GM21737 (cell line): Measurements from ENCODE around the gene NKTR.

ENCODE experiments used
- ATAC-seq: cut with Tn5 transposase; IDR thresholded peaks from one replicate; pipeline ENCODE4 v1.9.1; 2021; ENCODE audit warnings: mild to moderate bottlenecking, moderate library complexity; ENCODE audit not compliant: unreplicated experiment

NKTR gene

GRCh38 chr3:42647821-42648459, 47.5 kb downstream of the NKTR start:
- ATAC-seq, result no peak

- no peak for ATAC-seq
Observed at GRCh38 chr3:42649006-42649405, 48.5 kb downstream of the NKTR start.

GRCh38 chr3:42649783-42650182, 49.3 kb downstream of the NKTR start:
- ATAC-seq, result no peak

GRCh38 chr3:42651248-42652091, 51.0 kb downstream of the NKTR start:
- ATAC-seq, result no peak

- ATAC-seq, result peak; percentile 23
Observed at GRCh38 chr3:42652251-42652610, 51.7 kb downstream of the NKTR start.

GRCh38 chr3:42652611-42653302, 52.3 kb downstream of the NKTR start:
- ATAC-seq, result peak; percentile 64

GRCh38 chr3:42653303-42653559, 52.7 kb downstream of the NKTR start:
- no peak for ATAC-seq

GRCh38 chr3:42653560-42654330, 53.3 kb downstream of the NKTR start, which contains the start of gene ZBTB47:
Gene ZBTB47 (plus strand): TSS chr3:42653697. CDS start chr3:42658356, 4,659 bp downstream.
- no peak for ATAC-seq

GRCh38 chr3:42654331-42655201, 54.1 kb downstream of the NKTR start:
- ATAC-seq, result no peak

- ATAC-seq, result no peak
Observed at GRCh38 chr3:42655331-42655888, 54.9 kb downstream of the NKTR start.

GRCh38 chr3:42655980-42656679, 55.6 kb downstream of the NKTR start:
- ATAC-seq, result no peak

GRCh38 chr3:42656680-42657610, 56.5 kb downstream of the NKTR start:
- ATAC-seq, result no peak

- ATAC-seq, result no peak
Observed at GRCh38 chr3:42657675-42658074, 57.2 kb downstream of the NKTR start.

- no peak for ATAC-seq
Observed at GRCh38 chr3:42658091-42658770, 57.7 kb downstream of the NKTR start.

- ATAC-seq, result no peak
Observed at GRCh38 chr3:42658771-42659390, 58.4 kb downstream of the NKTR start.

GRCh38 chr3:42659451-42660130, 59.1 kb downstream of the NKTR start:
- ATAC-seq, result no peak
